ENCODE results near the gene H6PD.
"Not testable (repeated sequence)": the region's sequence is repeated elsewhere in the genome, so short reads cannot be mapped to it uniquely, and the experiment has no call there.

H6PD gene

GRCh38 chr1:9280015-9280860 lies 45.7 kb downstream of the H6PD start:
- no peak for DNase-seq

DNA sequence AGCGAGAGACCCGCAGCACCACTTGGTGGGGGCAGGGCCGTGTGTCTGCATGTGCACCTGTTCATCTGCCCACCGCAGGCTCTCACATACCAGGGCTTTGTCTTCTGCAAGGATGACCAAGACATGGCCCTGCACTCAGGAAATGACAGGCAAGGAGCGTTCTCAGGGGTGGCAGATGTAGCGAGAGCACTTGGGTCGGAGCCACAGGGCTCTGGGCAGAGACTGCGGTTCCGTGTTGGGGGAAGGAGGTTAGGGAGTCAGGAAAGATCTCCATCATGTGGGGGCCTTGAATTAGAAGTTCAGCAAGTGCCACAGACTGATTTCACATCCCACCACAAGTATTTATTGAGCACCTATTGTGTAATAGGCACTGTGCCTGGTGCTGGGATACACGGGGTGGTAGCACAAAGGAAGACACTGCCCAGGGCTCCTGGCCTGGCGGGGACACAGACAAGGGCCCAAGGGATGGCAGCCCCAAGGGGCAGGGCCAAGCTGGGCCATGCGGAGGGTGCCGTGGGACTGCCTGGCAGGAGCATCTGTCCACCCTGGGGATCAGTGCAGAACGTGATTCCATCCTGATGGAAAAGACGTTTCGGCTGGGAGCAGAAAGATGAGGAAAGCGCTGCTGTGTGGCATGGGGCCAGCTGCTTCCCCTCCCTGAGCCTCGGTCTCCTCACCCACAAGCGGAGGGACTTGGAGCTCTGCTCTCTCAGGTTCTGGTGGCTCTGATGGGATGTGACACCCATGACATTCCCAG lies 46.7 kb downstream of the H6PD start:
- DNase-seq: no peak

DNA sequence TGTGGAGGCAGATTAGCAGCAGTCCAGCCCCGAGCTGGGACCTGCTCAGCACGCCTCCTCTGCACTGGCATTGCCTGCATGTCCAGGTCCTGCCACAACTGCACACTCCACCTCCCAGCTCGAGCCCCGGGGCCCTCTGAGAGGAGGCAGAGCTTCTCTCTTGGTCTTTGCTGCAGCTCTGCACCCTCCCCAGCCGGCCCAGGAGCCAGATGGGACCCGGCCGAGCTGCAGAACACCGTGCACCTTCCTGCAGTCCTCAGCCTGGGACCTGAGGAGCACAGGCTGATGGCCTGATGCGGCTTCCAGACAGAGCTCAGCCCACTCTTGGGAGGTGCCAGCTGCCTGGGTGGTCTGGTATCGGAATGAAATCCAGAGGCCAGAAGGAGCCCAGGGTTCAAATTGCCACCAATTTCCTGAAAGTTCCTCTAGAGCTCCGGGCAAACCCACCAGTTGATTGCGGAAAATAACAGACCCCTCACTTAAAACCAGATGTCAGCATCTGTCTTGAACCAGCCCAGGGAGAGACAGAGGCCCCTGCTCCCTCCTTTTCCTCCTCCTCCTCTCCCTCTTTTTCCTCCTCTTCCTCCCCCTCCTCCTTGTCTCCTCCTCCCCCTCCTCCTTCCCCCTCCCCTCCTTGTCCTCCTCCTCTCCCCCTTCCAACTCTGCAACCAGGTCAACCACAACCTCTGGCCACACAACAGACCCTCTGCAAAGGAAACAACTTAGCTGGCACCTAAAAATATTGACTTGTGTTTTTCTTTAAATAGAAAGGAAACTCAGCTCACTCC lies 47.5 kb downstream of the H6PD start:
- no peak for DNase-seq

GRCh38 chr1:9282696-9282955 lies 48.1 kb downstream of the H6PD start:
- DNase-seq: no peak

GRCh38 chr1:9284061-9284460 lies 49.5 kb downstream of the H6PD start:
- peak; percentile 35 for DNase-seq

GRCh38 chr1:9286556-9286955 lies 52.0 kb downstream of the H6PD start:
- DNase-seq: no peak

DNA sequence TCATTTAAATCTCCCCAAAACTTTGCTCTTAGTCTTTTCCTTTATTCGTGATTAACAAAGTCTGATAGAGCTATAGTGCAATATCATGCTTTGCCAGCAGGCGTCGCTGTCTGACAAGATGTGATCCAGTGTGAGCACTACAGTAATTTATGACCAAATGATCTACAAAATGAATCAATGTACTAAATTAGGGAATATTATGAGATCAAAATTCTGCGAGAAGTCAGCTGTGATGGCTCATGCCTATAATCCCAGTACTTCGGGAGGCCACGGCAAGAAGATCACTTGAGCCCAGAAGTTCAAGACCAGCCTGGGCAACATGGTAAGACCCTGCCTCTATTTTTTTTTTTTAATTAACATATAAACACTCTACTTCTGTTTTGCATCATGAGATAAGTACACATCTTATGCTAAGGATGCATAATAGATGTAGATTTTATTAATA lies 54.5 kb downstream of the H6PD start:
- DNase-seq: peak; percentile 67

- DNase-seq: no peak
Observed at GRCh38 chr1:9289711-9290485, 55.3 kb downstream of the H6PD start.

DNA sequence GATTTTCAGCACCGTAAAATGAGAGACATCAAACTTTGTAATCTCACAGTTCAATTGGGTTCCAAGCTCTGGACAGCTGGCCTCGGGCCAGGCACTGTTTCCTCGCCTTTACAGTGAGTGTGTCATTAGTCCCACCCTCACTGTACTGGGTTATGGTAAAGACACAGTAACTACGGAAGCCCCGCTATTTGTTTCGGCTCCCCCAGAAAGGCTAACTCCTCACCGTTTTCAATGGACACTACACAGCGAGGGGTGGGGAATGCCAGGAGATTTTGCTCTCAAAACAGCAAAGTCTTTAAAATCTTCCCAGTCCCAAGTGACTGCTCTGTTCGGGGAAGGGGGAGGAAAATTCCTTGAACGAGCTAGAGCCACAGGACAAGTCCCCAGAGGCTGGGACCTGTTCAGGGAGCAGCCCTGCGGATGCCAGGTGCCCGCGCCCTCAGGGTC lies 57.4 kb downstream of the H6PD start:
- no peak for DNase-seq

- DNase-seq: peak; percentile 47
Observed at GRCh38 chr1:9292361-9293240, 58.0 kb downstream of the H6PD start, which contains the start of gene SPSB1. SPSB1 (plus strand) TSS chr1:9292894; CDS start chr1:9355892, 62,998 bp downstream.

- peak; percentile 15 for DNase-seq
Observed at GRCh38 chr1:9293241-9293532, 58.6 kb downstream of the H6PD start.

GRCh38 chr1:9293533-9294404 lies 59.2 kb downstream of the H6PD start:
- peak; percentile 43 for DNase-seq

GRCh38 chr1:9294405-9294773 lies 59.8 kb downstream of the H6PD start:
- no peak for DNase-seq

GRCh38 chr1:9294910-9295636 lies 60.5 kb downstream of the H6PD start:
- DNase-seq: peak; percentile 9

GRCh38 chr1:9295884-9296283 lies 61.3 kb downstream of the H6PD start:
- no peak for DNase-seq

DNA sequence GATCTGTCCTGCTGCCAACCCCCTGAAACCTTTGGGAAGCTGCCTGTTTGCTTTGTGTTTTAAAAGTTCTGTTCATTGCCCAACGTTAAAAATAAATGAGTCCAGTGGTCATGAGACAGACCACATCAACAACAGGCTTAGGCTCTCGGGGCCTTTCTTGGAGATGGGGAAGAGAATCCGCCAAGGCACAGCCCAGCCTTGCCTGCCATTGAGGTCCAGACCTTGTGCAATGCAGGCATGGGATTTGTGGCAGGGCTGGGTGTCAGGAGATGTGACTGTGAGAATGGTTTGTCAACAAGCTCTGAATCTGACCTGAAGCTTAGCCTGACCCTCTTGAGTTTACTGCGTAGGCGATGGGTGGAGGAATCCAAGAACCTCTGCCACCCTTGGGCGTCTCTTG lies 62.3 kb downstream of the H6PD start:
- DNase-seq: no peak

DNA sequence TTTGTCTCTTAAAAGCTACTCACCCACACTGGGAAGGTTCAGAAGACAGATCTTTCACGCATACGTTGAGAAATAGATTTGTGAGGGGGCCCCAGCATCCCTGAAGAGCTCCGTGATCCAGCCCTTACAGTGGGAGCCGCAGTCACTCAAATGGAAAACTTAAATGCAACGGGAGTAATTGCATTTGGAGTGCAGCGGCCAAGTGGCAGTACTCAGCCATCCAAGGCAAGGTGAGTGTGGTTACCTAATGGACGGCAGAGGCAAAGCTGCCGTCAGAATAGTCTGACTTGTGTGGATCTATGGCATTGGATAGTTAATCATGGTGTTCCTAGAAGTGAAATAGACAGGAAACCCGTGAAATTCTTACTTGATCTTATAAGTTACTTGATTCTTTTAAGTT lies 63.3 kb downstream of the H6PD start:
- no peak for DNase-seq

- no peak for DNase-seq
Observed at GRCh38 chr1:9298282-9298681, 63.7 kb downstream of the H6PD start.

DNA sequence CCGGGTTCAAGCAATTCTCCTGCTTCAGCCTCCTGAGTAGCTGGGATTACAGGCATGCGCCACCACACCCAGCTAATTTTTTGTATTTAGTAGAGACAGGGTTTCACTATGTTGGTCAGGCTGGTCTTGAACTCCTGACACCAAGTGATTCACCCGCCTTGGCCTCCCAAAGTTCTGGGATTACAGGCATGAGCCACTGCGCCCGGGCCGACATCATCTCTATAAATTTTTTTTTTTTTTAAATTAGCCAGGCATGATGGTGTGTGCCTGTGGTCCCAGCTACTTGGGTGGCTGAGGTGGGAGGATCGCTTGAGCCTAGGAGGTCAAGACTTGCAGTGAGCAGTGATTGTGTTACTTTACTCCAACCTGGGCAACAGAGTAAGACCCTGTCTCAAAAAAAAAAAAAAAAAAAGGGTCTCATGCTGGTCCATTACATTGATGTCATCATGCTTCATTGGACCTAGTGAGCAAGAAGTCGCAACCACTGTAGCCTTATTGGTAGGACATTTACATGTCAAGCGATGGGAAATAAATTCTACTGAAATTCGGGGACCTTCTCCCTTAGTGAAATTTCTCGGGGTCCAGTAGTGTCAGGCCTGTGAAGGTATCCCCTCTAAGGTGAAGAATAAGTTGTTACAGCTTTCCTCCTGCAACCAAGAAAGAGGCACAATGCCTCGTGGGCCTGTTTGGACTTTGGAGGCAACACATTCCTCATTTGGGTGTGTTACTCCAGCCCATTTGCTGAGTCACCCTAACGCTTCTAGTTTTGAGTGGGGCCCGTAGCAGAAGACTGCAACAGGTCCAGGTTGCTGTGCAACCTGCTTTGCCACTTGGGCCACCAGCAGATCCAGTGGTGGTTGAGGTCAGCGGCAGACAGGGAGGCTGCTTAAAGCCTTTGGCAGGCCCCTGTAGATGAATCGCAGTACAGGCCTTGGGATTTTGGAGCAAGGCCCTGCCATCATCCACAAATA lies 65.3 kb downstream of the H6PD start:
- DNase-seq: not testable (repeated sequence)

Data from central memory CD4-positive, alpha-beta T cell (primary cell).